GM21528 (cell line): ENCODE data around the gene NUFIP2.
"Not testable (repeated sequence)": the region's sequence is repeated elsewhere in the genome, so short reads cannot be mapped to it uniquely, and the experiment has no call there.

Experiments
- ATAC-seq: cut with Tn5 transposase; IDR thresholded peaks from one replicate; pipeline ENCODE4 v1.9.1; 2021; ENCODE audit warnings: mild to moderate bottlenecking, moderate library complexity; ENCODE audit not compliant: unreplicated experiment, low FRiP score

NUFIP2 gene

DNA sequence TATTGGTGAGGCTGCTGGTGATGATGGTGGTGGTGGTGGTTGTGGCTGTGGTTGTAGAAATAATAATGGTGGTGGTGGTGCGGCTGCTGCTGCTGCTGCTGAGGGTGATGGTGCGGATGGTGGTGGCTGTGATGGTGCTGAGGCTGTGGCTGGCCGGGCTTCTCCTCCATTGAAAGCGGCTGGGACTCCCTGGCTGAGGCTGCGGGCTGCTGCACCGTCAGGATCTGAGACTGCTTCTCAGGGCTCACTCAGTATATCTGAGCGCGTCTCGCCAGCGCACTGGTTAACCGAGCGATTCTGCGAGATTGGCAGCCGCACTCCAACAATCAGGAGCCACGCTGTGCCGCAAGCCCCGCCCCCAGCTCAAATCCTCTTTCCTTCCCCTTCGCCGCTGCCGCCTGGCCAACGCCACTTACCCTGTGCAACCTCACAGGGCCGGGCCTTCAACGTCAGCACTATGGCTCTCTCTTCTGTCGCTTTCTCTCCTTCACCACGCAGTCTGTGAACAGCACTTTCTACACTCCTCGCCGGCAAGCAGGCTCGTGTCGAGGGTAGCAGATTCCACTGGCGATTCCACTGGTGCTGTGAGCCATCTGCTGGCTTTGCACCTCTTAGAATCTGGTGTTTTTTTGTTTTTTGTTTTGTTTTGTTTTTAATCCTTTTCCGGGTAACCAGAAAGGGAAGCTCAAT, at the start of gene NUFIP2:
Gene NUFIP2 (minus strand): TSS at position 259 of the 690 bp plus-strand sequence. CDS start 89 bp downstream, at position 170.
- ATAC-seq: peak; percentile 84

DNA sequence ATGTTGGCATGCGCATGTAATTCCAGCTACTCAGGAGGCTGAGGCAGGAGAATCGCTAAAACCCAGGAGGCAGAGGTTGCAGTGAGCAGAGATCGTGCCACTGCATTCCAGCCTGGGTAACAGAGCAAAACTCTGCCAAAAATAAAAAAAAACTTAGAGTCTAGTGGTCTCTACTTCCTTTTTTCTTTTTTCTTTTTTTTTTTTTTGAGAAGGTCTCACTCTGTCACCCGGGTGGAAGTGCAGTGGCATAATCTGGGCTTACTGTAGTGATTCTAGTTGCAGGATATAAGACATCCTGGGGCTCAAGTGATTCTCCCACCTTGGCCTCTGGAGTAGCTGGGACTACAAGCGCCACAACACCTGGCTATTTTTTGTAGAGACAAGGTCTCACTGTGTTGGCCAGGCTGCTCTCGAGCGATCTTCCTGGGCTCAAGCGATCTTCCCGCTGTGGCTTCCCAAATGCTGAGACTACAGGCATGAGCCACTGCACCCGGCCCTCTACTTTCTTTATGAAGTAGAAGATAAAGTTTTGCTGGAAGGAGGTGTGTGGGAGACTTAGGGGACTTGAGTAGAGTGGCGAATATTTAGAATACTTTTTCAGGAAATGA, 48.3 kb upstream of the NUFIP2 start:
- no peak for ATAC-seq

DNA sequence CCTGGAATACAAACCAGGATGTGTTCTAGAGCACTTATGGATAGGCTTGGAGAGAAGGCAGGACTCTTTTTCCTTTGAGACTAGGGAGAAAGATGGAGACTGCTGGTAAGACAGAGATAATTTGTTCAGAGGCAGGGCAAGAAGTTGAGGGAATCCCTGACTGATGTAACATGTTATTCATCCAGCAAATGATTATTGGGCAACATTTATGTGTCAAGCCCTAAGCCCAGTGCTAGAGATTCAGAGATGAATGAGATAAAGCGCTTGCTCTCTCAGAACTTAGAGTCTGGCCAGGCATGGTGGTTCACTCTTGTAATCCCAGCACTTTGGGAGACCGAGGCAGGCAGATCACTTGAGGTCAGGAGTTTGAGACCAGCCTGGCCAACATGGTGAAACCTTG, 47.8 kb upstream of the NUFIP2 start:
- no peak for ATAC-seq

DNA sequence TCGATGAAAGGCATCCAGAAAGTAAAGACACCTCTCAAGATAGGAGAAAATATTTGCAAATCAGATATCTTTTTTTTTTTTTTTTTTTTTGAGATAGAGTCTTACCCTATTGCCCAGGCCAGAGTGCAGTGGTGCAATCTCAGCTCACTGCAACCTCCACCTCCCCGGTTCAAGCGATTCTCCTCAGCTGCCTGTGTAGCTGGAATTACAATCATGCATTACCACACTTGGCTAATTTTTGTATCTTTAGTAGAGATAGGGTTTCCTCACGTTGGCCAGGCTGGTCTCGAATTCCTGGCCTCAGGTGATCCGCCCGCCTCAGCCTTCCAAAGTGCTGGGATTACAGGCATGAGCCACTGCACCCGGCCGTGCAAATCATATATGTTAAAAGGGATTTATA, 45.1 kb upstream of the NUFIP2 start:
- not testable (repeated sequence) for ATAC-seq

DNA sequence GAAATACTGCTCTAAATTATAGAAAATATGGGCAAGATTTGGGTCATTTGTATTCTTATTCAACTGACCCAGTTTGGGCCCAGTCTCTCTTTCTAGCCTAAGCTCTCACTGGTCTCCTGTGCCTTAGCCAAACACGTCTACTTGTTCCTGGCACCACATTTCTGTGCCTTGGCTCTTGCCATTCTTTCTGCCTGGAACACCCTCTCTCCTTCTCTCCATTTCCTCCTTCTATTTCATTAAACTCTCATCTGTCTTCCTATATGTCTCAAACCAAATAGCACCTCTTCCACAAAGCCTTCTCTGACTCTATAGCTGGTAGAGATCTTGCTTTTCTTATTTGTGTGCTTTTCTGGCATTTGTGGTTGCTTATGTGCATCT, 37.7 kb upstream of the NUFIP2 start:
- no peak for ATAC-seq

- ATAC-seq: no peak
Observed at GRCh38 chr17:29331075-29331707, 37.2 kb upstream of the NUFIP2 start.

- no peak for ATAC-seq
Observed at GRCh38 chr17:29327412-29327811, 33.5 kb upstream of the NUFIP2 start.

- ATAC-seq: no peak
Observed at GRCh38 chr17:29326023-29326813, 32.3 kb upstream of the NUFIP2 start.

DNA sequence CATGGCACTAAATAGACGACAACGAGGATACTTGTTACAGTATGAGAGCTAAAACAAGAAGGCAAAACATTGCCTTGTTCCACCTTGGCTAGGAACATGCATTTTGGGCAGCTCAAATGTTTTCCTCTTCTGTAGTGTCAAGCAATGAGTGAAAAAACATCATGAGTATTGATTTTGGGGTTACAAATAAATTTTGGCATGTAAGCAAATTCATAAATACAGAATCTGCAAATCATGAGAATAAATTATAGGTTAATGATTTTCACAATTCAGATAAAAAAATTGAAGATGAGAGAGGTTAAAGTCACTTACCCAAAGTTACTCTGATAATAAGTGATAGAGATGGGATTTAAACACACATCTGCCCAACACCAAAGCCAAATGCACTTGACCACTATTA, 28.4 kb upstream of the NUFIP2 start:
- no peak for ATAC-seq

DNA sequence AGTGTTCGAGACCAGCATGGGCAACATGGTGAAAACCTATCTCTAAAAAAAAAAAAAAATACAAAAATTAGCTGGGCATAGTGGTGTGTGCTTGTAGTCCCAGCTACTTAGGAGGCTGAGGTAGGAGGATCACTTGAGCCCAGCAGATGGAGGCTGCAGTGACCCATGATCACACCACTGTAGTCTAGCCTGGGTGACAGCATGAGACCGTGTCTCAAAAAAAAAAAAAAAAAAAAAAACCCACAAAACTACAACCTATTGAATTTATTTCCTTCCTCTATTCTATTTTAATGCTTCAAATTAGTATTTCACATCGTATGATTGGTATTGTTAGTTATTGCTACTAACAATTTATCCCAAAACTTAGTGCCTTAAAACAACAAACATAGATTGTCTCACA, 9.4 kb upstream of the NUFIP2 start:
- no peak for ATAC-seq

DNA sequence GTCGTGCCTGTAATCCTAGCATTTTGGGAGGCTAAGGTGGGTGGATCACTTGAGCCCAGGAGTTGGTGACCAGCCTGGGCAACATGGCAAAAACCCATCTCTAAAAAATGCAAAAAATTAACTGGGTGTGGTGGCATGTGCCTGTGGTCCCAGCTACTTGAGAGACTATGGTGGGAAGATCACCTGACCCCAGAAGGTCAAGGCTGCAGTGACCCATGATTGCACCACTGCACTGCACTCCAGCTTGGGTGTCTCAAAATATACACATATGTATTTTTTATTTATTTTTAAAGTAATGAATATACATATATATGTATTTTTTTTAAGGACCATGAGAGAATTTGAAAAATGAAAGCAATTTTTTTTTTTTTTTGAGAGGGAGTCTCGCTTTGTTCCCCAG, 5.1 kb upstream of the NUFIP2 start:
- no peak for ATAC-seq

- no peak for ATAC-seq
Observed at GRCh38 chr17:29295420-29295819, 1.5 kb upstream of the NUFIP2 start.

DNA sequence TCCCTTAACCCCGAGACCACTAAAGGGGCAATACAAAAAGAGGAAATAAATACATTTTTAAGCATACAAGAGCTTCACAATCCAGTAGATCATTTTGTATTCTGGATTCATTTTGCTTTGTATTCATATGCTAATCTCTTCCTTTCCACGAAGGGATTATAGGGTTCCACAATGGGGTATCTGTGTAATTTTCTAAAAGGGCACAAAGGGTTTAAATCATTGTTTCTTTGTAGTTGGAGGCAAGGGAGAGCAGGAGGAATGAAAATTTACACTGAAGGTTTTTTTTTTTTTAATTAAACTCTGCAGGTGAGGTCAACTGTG, 592 bp upstream of the NUFIP2 start:
- ATAC-seq: no peak

GRCh38 chr17:29292992-29293889, 707 bp downstream of the NUFIP2 start:
- no peak for ATAC-seq

DNA sequence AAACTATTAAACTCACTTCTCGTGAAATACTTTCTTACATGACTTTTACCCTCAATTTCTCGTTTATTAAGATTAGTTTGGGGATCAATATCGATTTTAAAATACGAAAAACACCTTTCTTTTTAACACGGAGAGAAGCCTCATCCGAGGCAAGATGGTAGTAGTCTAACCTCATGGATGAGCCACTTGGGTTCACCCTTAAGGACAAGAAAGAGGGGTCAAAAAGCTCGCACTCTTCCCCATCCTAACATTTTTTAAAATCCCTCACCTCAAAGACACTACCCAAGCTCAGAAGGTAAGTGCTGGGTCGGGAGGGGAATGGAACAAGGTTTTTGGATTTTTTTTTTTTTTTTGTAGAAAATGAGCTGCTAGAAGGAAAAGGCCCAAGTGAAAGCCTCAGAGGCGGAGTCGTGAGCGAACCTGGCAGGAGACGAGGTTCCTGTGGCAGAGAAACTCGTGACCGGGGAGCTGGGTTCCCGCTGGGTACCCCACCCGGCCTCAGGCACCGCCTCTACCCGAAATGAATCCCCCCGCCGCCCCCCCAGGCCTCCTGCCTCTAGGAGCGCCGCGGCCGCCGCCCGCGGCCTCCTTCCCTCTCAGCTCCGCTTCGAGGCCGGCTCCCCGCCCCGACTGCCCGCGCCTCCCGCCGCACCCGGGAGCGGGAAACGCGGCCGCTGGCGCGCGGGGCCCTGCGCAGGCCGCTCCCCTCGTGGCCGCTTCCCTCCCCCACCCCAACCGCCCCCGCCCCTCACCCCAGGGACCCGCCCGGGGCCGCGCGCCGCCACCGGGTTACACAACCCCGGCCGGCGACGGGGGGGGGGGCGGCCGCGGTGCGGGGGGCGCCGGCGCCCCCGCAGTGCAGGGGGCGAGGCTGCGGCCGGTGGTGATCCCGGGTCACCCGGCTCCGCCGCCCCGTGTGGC, 1.6 kb downstream of the NUFIP2 start:
- no peak for ATAC-seq

- ATAC-seq: no peak
Observed at GRCh38 chr17:29291163-29291752, 2.7 kb downstream of the NUFIP2 start.

DNA sequence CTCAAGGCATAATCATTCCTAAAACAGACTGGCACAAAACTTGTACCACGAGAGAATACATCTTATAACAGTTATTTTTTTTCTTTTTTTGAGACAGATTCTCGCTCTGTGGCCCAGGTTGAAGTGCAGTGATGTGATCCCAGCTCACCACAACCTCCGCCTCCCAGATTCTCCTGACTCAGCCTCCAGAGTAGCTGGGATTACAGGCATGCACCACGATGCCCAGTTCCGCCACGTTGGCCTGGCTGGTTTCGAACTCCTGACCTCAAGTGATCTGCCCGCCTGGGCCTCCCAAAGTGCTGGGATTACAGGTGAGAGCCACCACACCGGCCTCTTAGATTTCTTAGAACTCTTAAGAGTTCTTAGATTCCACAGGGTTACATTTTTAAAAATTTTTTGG, 4.1 kb downstream of the NUFIP2 start:
- ATAC-seq: no peak

- ATAC-seq: no peak
Observed at GRCh38 chr17:29283961-29284360, 10.0 kb downstream of the NUFIP2 start.

DNA sequence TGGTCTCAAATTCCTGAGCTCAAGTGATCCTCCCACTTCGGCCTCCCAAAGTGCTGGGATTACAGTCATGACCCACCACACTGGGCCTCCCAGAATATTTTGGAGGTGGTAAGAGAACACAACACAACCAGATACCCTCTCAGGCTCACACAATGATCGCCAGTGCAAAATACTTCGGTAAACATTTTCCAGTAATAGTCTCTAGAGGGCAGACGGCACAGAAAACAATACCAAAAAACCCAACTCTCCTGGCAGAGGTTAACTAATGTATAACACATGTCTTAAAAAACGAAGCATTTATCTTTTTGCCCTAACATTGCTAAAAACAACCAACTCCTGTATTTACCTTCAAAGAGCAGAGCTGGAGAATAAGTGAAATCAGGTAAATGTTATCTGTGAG, 10.5 kb downstream of the NUFIP2 start:
- ATAC-seq: no peak
